HAP-1 (cell line): Measurements from ENCODE around the gene MCF2L.

Experiments used
- DNase-seq, 2 experiments: peaks; one replicate each; pipeline ENCODE4 v3.0.0-alpha.2; 2016 to 2020; ENCODE audit warnings: low spot score in 2 of 2
- H3K27me3 ChIP-seq: fragments of 250-450 bp; sonication (Bioruptor Pico); 2 replicates; pipeline ENCODE4 v1.5.1; 2020; ENCODE audit warnings: low read depth, mild to moderate bottlenecking, moderate library complexity
- H3K36me3 ChIP-seq: fragments of 250-450 bp; sonication (Bioruptor Pico); replicated peaks from 2 replicates; pipeline ENCODE4 v1.5.1; 2020; ENCODE audit warnings: mild to moderate bottlenecking
- H3K4me1 ChIP-seq: fragments of 250-450 bp; sonication (Bioruptor Pico); 2 replicates; pipeline ENCODE4 v1.5.1; 2020; ENCODE audit warnings: mild to moderate bottlenecking
- H3K4me3 ChIP-seq: fragments of 250-450 bp; sonication (Bioruptor Pico); 2 replicates; pipeline ENCODE4 v1.5.1; 2020; ENCODE audit warnings: mild to moderate bottlenecking, moderate library complexity
- H3K9me3 ChIP-seq: fragments of 250-450 bp; sonication (Bioruptor Pico); 2 replicates; pipeline ENCODE4 v1.5.1; 2020; ENCODE audit warnings: mild to moderate bottlenecking, moderate library complexity
- in situ Hi-C: fragments of 300-500 bp; cut with MboI; formaldehyde crosslinking; loops from 3 replicates; pipeline ENCODE4 v1.14.3; 2020; ENCODE audit warnings: low sequenced_read_pairs, inconsistent platforms, mixed read lengths

The MCF2L gene

GRCh38 chr13:112983428-112984196, 14.6 kb downstream of the MCF2L start:
- Histone ChIP-seq H3K36me3 (no peaks in the 10 kb centered on the region), H3K9me3 (no peaks in the 10 kb centered on the region), H3K4me3 (no peak overlapping the region), H3K4me1 (no peaks in the 10 kb centered on the region), H3K27me3 (peaks cover 7% of the 10 kb centered on the region; the same call in 1 of the 2 replicates)
- in situ Hi-C loops, result no loop called here
- DNase-seq, result no peak

GRCh38 chr13:112984501-112984900, 15.5 kb downstream of the MCF2L start:
- in situ Hi-C loops, result no loop called here
- no peak for DNase-seq
- H3K9me3 ChIP-seq, result no peaks in the 10 kb centered on the region
- no peaks in the 10 kb centered on the region for H3K4me1 ChIP-seq
- no peaks in the 10 kb centered on the region for H3K36me3 ChIP-seq
- H3K27me3 ChIP-seq, result peaks cover 7% of the 10 kb centered on the region; the same call in 1 of the 2 replicates
- H3K4me3 ChIP-seq, result no peak overlapping the region

GRCh38 chr13:112984954-112985802, 16.2 kb downstream of the MCF2L start:
- Histone ChIP-seq H3K4me1 (no peaks in the 10 kb centered on the region), H3K4me3 (no peak overlapping the region), H3K36me3 (no peaks in the 10 kb centered on the region), H3K27me3 (peaks cover 4% of the 10 kb centered on the region; the same call in 1 of the 2 replicates), H3K9me3 (peaks cover 3% of the 10 kb centered on the region; the same call in 1 of the 2 replicates)
- in situ Hi-C loops, result no loop called here
- DNase-seq, result no peak

- Histone ChIP-seq H3K36me3 (no peaks in the 10 kb centered on the region), H3K9me3 (peaks cover 3% of the 10 kb centered on the region; the same call in 1 of the 2 replicates), H3K27me3 (peaks cover 3% of the 10 kb centered on the region; the same call in 1 of the 2 replicates), H3K4me1 (no peaks in the 10 kb centered on the region), H3K4me3 (no peak overlapping the region)
- no peak for DNase-seq
- in situ Hi-C loops, result no loop called here
These were observed 16.9 kb downstream of the MCF2L start for GRCh38 chr13:112985803-112986408.

- Histone ChIP-seq H3K9me3 (peaks cover 3% of the 10 kb centered on the region; the same call in 1 of the 2 replicates), H3K27me3 (peaks cover 3% of the 10 kb centered on the region; the same call in 1 of the 2 replicates), H3K4me1 (no peaks in the 10 kb centered on the region), H3K36me3 (no peaks in the 10 kb centered on the region), H3K4me3 (no peak overlapping the region)
- in situ Hi-C loops, result no loop called here
- no peak for DNase-seq
These were observed 17.5 kb downstream of the MCF2L start for GRCh38 chr13:112986470-112986869.

- Histone ChIP-seq H3K4me1 (no peaks in the 10 kb centered on the region), H3K4me3 (no peak overlapping the region), H3K27me3 (peaks cover 3% of the 10 kb centered on the region; the same call in 1 of the 2 replicates), H3K9me3 (peaks cover 3% of the 10 kb centered on the region; the same call in 1 of the 2 replicates), H3K36me3 (no peaks in the 10 kb centered on the region)
- no peak for DNase-seq
- in situ Hi-C loops, result no loop called here
These were observed 18.1 kb downstream of the MCF2L start for GRCh38 chr13:112986946-112987681.

GRCh38 chr13:112987682-112988024, 18.6 kb downstream of the MCF2L start:
- no peaks in the 10 kb centered on the region for H3K36me3 ChIP-seq
- H3K4me1 ChIP-seq, result no peaks in the 10 kb centered on the region
- H3K4me3 ChIP-seq, result no peak overlapping the region
- H3K9me3 ChIP-seq, result peaks cover 3% of the 10 kb centered on the region; the same call in 1 of the 2 replicates
- in situ Hi-C loops, result no loop called here
- peaks cover 3% of the 10 kb centered on the region; the same call in 1 of the 2 replicates for H3K27me3 ChIP-seq
- DNase-seq, result no peak

- DNase-seq, result no peak
- H3K4me3 ChIP-seq, result no peak overlapping the region
- no peaks in the 10 kb centered on the region for H3K36me3 ChIP-seq
- in situ Hi-C loops, result no loop called here
- H3K27me3 ChIP-seq, result peaks cover 4% of the 10 kb centered on the region; the same call in 1 of the 2 replicates
- no peaks in the 10 kb centered on the region for H3K4me1 ChIP-seq
- peaks cover 3% of the 10 kb centered on the region; the same call in 1 of the 2 replicates for H3K9me3 ChIP-seq
These were observed 21.8 kb downstream of the MCF2L start for GRCh38 chr13:112990783-112991182.

GRCh38 chr13:112991609-112992008, 22.6 kb downstream of the MCF2L start:
- peaks cover 4% of the 10 kb centered on the region; the same call in 1 of the 2 replicates for H3K27me3 ChIP-seq
- DNase-seq, result no peak
- H3K36me3 ChIP-seq, result no peaks in the 10 kb centered on the region
- in situ Hi-C loops, result no loop called here
- H3K4me3 ChIP-seq, result no peak overlapping the region
- H3K9me3 ChIP-seq, result peaks cover 3% of the 10 kb centered on the region; the same call in 1 of the 2 replicates
- no peaks in the 10 kb centered on the region for H3K4me1 ChIP-seq

GRCh38 chr13:112992931-112993680, 24.1 kb downstream of the MCF2L start:
- Histone ChIP-seq H3K36me3 (no peaks in the 10 kb centered on the region), H3K9me3 (peaks cover 3% of the 10 kb centered on the region; the same call in 1 of the 2 replicates), H3K4me1 (no peaks in the 10 kb centered on the region), H3K27me3 (peaks cover 4% of the 10 kb centered on the region; the same call in 1 of the 2 replicates), H3K4me3 (no peak overlapping the region)
- DNase-seq, result no peak
- in situ Hi-C loops, result no loop called here

GRCh38 chr13:112994084-112994780, 25.2 kb downstream of the MCF2L start:
- DNase-seq, result no peak
- in situ Hi-C loops, result no loop called here
- H3K27me3 ChIP-seq, result peaks cover 4% of the 10 kb centered on the region; the same call in 1 of the 2 replicates

GRCh38 chr13:112994781-112995355, 25.9 kb downstream of the MCF2L start:
- no peaks in the 10 kb centered on the region for H3K4me1 ChIP-seq
- no peak overlapping the region for H3K4me3 ChIP-seq
- H3K27me3 ChIP-seq, result peaks cover 4% of the 10 kb centered on the region; the same call in 1 of the 2 replicates
- peaks cover under 1% of the 10 kb centered on the region; the same call in 1 of the 2 replicates for H3K9me3 ChIP-seq
- H3K36me3 ChIP-seq, result no peaks in the 10 kb centered on the region
- no peak for DNase-seq
- in situ Hi-C loops, result no loop called here

More at GRCh38 chr13:112994084-112994780, 25.2 kb downstream of the MCF2L start:
- no peak overlapping the region for H3K4me3 ChIP-seq
- no peaks in the 10 kb centered on the region for H3K36me3 ChIP-seq
- no peaks in the 10 kb centered on the region for H3K4me1 ChIP-seq
- H3K9me3 ChIP-seq, result peaks cover 3% of the 10 kb centered on the region; the same call in 1 of the 2 replicates
